ENCODE measurements around the gene SPON2. TPM values are rescaled to one million over a fixed set of nuclear protein-coding genes. Genes with fewer than 3 reads are reported as not detected.
A peak's percentile ranks its signal among the peaks of the same experiment; 100 is the strongest.

Gene SPON2
- total and polyA plus RNA-seq, 2 of the 4 experiments (the other 2 are of a cell fraction), result 21.1 to 177 TPM

GRCh38 chr4:1192493-1193205 is 20.3 kb upstream of the SPON2 start:
- Histone ChIP-seq H2BK5ac (ENCODE audit: low read depth, low read length, poor library complexity, severe bottlenecking) (peak overlapping the region; percentile 96), H2BK120ac (ENCODE audit: low read depth, low read length) (peak overlapping the region; percentile 100), H3K4me1 (ENCODE audit: control insufficient read depth, insufficient read depth, low read length) (peaks cover 33% of the 10 kb centered on the region), H4K91ac (ENCODE audit: insufficient read depth, low read depth, low read length) (peak overlapping the region; percentile 100), H3K9ac (ENCODE audit: low read depth, low read length) (peak overlapping the region; percentile 73), H3K27me3 (ENCODE audit: control insufficient read depth, insufficient read depth, low read length) (no peaks in the 10 kb centered on the region), H3K36me3 (ENCODE audit: control insufficient read depth, insufficient read depth, low read length) (no peaks in the 10 kb centered on the region; the same call in 1 of the 2 replicates), H4K20me1 (ENCODE audit: insufficient read depth, low read length) (no peaks in the 10 kb centered on the region), H4K5ac (ENCODE audit: low read depth, low read length) (peak overlapping the region; percentile 91), H2AK5ac (ENCODE audit: low read depth, low read length) (peak overlapping the region; percentile 98), H3K56ac (ENCODE audit: extremely low read depth, insufficient read depth, low read length) (peak overlapping the region; percentile 97), H2AFZ (replicated peaks; ENCODE audit: low read length, poor library complexity) (peak overlapping the region; percentile 82), H4K8ac (ENCODE audit: low read depth in 2 of 2, low read length in 2 of 2) (peak overlapping the region; percentile 83 to 97), H3K4me3 (ENCODE audit: insufficient read depth, low read depth, low read length) (no peak overlapping the region), H3K18ac (ENCODE audit: low read depth, low read length) (peak overlapping the region; percentile 94), H2BK20ac (ENCODE audit: low read depth, low read length) (peak overlapping the region; percentile 99), H2AK9ac (replicated peaks; ENCODE audit: low read depth, low read length, poor library complexity) (peak overlapping the region; percentile 96), H3K4me2 (ENCODE audit: low read depth, low read length) (peak overlapping the region; percentile 45), H3K9me3 (ENCODE audit: control insufficient read depth, insufficient read depth, low read length) (no peaks in the 10 kb centered on the region), H3K14ac (replicated peaks; ENCODE audit: low read depth, low read length) (peak overlapping the region; percentile 98), H3K9me1 (ENCODE audit: insufficient read depth, low read length) (peaks cover 25% of the 10 kb centered on the region), H3K23ac (ENCODE audit: low read depth, low read length) (peak overlapping the region; percentile 98), H3K79me1 (ENCODE audit: low read depth in 1 of 2, low read length in 2 of 2) (peaks cover 0 to 34% of the 10 kb centered on the region in 2 experiments; a peak in 2 of 4 replicates), H3K4ac (ENCODE audit: low read depth, low read length) (peak overlapping the region; percentile 99), H2BK15ac (ENCODE audit: low read depth, low read length) (peak overlapping the region; percentile 98; the same call in 2 of the 3 replicates), H3K27ac (ENCODE audit: insufficient read depth, low read length) (peak overlapping the region; percentile 95)
- in situ Hi-C loops (cut with MboI; ENCODE audit: low sequenced_read_pairs), result no loop called here
- dilution Hi-C loops (cut with HindIII; ENCODE audit: low sequenced_read_pairs, unreplicated experiment), result no loop called here
- ChIA-PET POLR2A (ENCODE audit: unreplicated experiment) (interaction anchor here (0.8 to 1.5 kb wide), 3 partner anchors 8 to 10 kb away, joined by 3 to 5 read pairs (median 5); no protein-coding TSS in a partner anchor), CTCF (interaction anchor here (1.0 to 1.3 kb wide), 3 partner anchors 9 to 26 kb away, joined by 3 to 9 read pairs (median 4); no protein-coding TSS in a partner anchor)
- ATAC-seq (ENCODE audit: low read depth), result peak; percentile 69
- BruUV-seq (replicated peaks), result no TSS peak
- TF ChIP-seq RFX5 (IDR thresholded peaks at IDR 0.05; ENCODE audit: low read depth, low read length) (no peak), RCOR1 (IDR thresholded peaks at IDR 0.05; ENCODE audit: insufficient replicate concordance, low read length) (no peak), RAD21 (IDR thresholded peaks at IDR 0.05; ENCODE audit: low read length) (no peak), MXI1 (IDR thresholded peaks at IDR 0.05; ENCODE audit: borderline replicate concordance, low read depth, low read length) (no peak), SMC3 (IDR thresholded peaks at IDR 0.05; ENCODE audit: low read depth, low read length) (no peak), FOS (IDR thresholded peaks at IDR 0.05; ENCODE audit: low read depth, low read length) (no peak)
- WGBS, 2 experiments (ENCODE audit: extremely low coverage in 2 of 2, insufficient read length in 1 of 2), result 50% methylated on average over 6 of the region's 13 CpGs; no CpG with 5 or more reads in 1 of the 2 experiments
- no peak for DNase-seq
- intact Hi-C loops (cut with micrococcal nuclease), result no loop called here

All from IMR-90 (cell line).